GM19455 (cell line): Measurements from ENCODE around the gene SELENOS.

Experiments
- ATAC-seq: cut with Tn5 transposase; IDR thresholded peaks from one replicate; pipeline ENCODE4 v1.9.1; 2021; ENCODE audit not compliant: unreplicated experiment

Gene SELENOS

DNA sequence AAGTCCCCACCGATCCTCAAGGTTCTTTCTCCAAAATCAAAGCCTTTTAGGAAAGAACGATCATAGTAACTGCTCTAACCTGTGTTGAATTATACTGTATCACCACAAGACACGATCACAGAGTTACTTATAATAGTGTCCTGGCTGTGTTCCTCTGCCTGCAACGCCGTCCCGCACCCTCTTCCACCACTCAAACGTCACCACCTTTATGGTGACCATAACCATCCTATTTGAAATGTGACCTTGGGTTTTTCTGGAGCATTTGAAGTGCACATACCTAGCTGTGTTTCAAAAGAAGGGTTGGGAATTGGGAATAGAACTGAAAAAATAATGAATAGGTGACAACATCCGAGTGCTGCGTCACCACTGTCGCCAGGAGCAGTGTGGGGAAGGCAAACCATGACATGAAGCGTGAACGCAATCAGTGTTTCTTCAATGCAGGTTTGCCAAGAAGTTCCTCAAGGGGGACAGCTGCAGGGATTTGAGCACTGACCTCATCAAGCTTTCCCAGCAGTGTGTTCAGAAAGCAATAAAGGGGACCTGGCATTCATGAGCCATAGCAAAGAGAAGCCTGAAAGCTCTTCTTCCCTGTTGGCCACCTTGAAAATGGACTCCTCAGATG is 769 bp upstream of the SELENOS start:
- no peak for ATAC-seq

DNA sequence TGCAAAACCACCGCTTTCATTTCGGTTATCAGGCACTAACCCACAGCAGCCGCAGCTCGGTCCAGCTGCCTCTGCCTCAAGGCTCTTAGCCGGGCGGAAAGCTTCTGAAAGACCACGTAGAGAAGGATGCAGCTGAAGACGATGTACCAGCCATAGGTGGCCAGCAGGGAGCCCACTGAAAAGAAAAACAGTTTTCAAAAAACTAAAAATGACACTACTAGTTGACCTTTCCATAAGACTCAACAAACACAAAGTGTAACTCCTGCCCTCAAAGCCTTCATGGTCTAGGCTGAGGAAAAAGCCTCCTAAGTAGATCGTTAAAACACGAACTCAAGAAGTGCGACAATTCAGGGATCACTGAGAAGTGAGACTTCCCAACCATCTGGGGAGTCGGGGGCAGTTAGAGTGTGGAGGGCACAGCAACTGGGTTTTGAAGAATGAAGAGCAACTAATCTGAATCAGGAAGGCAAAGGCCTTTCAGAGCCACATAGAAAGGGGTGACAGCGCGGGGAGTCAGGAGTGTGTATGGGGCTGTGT is 716 bp downstream of the SELENOS start:
- peak; percentile 50 for ATAC-seq

- peak; percentile 41 for ATAC-seq
Measured at GRCh38 chr15:101275018-101275417, 2.3 kb downstream of the SELENOS start.

GRCh38 chr15:101273534-101273933 is 3.8 kb downstream of the SELENOS start:
- ATAC-seq, result no peak

DNA sequence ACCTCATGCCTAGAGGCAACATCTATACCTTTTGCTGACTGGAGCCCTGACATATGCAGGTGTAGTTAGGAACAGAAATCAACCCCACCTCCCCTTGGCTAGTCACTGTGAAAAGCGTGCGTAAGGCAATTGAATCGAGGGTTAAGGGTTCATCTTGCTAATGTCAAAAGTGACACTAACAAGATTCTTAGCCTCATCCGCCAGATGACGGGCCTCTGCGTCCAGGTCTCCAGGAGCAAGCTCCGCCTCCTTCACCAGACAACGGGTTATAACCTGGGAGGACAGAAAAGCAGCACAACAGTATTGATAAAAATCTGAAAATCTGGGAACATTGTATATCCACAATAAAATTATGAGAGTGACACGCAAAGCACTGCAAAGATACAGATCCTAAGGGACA is 4.7 kb downstream of the SELENOS start:
- no peak for ATAC-seq

DNA sequence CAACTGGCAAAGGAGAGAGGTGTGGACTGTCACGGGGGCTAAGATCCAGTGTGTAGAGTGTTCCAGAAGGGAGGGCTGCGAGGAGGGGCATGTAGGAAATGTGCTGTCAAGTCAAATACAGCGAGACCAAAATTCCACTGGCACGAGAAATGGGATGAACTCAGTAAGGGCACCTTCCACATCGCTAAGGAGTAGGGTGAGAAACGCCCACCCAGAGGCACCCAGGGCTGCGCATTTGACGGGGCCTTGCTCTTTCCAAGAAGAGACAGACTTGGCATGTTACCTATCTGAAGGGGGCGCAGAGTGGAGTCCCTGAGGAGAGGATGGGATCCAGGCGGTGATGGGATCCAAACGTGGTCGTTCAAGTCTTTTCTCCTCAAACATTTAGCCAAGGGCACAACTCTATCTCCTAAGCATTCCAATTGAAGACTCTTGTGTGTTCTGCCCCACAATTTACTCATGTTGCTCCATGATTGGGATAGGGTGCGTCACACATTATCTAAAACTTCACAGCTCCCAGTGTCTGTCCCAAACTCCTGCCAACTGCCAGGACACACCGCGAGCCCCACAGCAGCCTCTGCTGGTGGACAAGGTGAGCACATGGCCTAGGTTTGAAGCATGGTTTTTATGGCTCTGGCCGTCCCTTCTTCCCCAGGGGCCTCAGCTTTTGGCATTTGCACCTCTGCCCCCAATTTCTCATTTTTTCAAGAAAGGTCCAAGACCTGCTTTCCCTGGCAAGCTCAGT is 7.6 kb downstream of the SELENOS start:
- no peak for ATAC-seq

DNA sequence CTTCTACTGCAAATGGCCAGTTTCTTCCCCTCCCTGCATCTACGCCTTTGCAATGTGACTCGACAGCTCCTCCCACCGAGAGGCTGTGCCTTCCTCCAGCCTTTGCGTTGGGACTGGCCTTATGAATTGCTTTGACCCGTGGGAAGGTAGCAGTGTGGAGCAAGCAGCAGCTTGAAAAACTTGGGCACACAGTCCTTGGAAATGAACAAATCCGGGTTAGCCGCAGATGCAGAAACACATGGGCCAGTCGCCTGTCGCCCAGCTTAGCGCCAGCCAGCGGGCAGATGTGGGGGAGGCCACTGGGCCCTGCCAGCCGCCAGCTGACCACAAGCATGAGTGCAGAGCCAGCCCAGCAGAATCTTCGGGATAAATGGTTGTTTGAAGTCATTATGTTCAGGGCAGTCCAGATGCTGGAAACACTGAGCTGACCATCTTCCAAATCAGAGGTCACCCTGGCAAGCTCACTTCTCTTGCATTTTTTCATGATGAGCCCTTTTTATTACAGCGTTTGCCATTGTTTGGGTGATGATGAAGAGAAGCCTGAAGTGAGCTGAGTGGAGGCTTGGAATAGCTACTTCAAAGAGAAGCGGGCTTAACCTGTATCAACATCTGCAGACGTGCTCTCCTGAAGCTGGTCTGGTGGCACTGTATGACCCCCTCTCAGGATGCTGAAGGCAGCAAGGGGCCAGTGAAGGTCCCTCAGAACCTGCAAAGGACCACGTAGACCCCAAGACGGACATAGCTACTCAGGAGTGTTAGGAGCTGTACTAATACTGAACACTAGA is 9.8 kb downstream of the SELENOS start:
- ATAC-seq, result no peak

- ATAC-seq, result no peak
Measured at GRCh38 chr15:101266787-101267186, 10.5 kb downstream of the SELENOS start.

DNA sequence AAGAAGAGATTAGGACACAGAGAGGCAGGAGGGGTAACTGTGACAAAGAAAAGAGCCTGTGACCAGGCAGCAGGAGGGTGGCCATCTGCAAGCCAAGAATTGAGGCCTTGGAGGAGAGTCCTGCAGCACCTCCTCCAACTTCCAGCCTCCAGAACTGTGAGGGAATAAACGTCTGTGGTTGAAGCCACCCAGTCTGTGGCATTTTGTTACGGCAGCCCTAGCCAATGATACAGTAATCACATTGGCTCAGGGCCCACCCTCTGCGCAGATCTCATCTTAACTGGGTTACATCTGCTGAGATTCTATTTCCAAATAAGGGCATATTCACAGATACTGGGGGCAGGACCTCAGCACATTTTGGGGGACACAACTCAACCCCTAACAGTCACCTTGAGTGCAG is 11.3 kb downstream of the SELENOS start:
- ATAC-seq, result no peak

- no peak for ATAC-seq
Measured at GRCh38 chr15:101264911-101265641, 12.2 kb downstream of the SELENOS start.

DNA sequence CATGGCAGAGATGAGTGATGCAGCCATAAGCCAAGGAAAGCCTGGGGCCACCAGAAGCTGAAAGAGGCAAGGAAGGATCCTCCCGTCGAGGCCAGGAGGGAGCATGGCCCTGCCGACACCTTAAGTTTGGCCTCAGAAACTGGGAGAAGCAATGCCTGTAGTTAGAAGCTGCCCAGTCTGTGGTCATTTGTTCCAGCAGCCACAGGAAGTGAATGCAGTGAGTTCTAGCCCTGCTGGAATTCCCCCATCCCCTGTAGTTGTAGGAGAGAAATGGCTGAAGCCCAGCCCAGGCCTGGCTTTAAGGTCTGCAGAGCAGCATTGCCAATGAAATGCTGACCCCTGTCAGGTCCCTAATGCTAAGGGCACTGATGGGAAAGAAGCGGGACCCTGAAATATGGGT is 13.3 kb downstream of the SELENOS start:
- no peak for ATAC-seq

DNA sequence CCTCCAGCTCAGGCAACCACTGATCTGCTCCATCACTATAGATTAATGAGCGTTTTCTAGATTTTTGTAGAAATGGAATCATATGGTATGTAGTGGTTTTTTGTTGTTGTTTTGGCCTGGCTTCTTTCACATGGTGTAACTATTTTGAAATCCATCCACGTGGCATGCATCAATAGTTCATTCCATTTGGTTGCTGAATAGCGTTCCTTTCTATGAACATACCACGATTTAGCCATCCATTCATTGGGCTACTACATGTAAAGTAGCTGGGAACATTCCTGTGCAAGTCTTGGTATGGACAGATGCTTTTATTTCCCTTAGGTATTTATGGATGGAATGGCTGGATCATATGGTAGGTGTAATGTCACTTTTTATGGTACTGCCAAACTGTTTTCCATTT is 14.7 kb downstream of the SELENOS start:
- no peak for ATAC-seq

- peak; percentile 56 for ATAC-seq
Measured at GRCh38 chr15:101258238-101259144, 18.8 kb downstream of the SELENOS start.

- no peak for ATAC-seq
Measured at GRCh38 chr15:101256757-101257156, 20.5 kb downstream of the SELENOS start.

GRCh38 chr15:101255615-101256241 is 21.6 kb downstream of the SELENOS start:
- no peak for ATAC-seq

GRCh38 chr15:101255051-101255395 is 22.3 kb downstream of the SELENOS start:
- no peak for ATAC-seq

GRCh38 chr15:101254157-101255050 is 22.9 kb downstream of the SELENOS start:
- ATAC-seq, result no peak

DNA sequence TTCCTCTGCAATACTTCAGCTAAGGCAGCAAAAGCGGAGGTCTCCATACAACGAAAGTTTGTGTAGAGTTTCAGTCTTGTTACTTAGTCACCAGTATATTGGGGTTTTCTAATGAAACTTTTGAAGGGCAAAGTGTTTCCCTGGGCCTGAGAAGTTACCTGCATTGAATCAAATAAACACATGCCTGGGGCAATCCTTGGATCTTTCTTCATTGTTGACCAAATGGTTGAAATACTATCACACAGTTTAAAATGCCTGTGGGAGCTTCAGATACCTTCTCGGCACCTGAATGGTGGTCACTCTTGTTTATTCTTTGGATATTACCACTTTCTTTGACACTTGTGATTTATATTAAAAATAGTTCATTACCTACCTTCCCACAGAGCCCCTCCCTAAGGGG is 24.4 kb downstream of the SELENOS start:
- ATAC-seq, result peak; percentile 2
